Type B pancreatic cell (in vitro differentiated cells): ENCODE data around the gene HOXB5. TPM values are rescaled to one million over a fixed set of nuclear protein-coding genes. Genes with fewer than 3 reads are reported as not detected.

Source experiments
- DNase-seq: peaks from one replicate; pipeline ENCODE4 v3.0.0; 2021; ENCODE audit warnings: mixed read lengths; ENCODE audit not compliant: unreplicated experiment; ENCODE audit errors: extremely low spot score
- H3K27ac Mint-ChIP-seq: 2 replicates; pipeline ENCODE4 v1.8.0; 2021; ENCODE audit warnings: mild to moderate bottlenecking, mixed read lengths
- H3K27me3 Mint-ChIP-seq: 2 replicates; pipeline ENCODE4 v1.8.0; 2021; ENCODE audit warnings: mixed read lengths
- H3K36me3 Mint-ChIP-seq: 2 replicates; pipeline ENCODE4 v1.8.0; 2021; ENCODE audit warnings: mixed read lengths
- H3K4me1 Mint-ChIP-seq: one replicate; pipeline ENCODE4 v1.8.0; 2021; ENCODE audit warnings: mixed read lengths; ENCODE audit not compliant: unreplicated experiment
- H3K4me3 Mint-ChIP-seq: 2 replicates; pipeline ENCODE4 v1.8.0; 2021; ENCODE audit warnings: mild to moderate bottlenecking, mixed read lengths
- H3K9me3 Mint-ChIP-seq: 2 replicates; pipeline ENCODE4 v1.8.0; 2021; ENCODE audit warnings: mixed read lengths
- CTCF ChIP-seq: fragments of 200-600 bp; sonication (generic); conservative IDR thresholded peaks from 2 replicates; pipeline ENCODE4 v1.5.0; 2021; ENCODE audit warnings: antibody characterized with exemption, mild to moderate bottlenecking
- total RNA-seq: library from RNA; stranded (reverse); gene quantifications from 2 replicates; pipeline ENCODE4 v1.2.1, GENCODE V29; 2021; ENCODE audit warnings: low replicate concordance

Gene HOXB5
- total RNA-seq, 1 donor from 2014 or later, result 20.8 TPM

GRCh38 chr17:48595278-48595999, 1.9 kb upstream of the HOXB5 start:
- H3K9me3 Mint-ChIP-seq, result no peaks in the 10 kb centered on the region
- peak overlapping the region; percentile 97 for H3K27ac Mint-ChIP-seq
- peak overlapping the region; percentile 91 for H3K4me3 Mint-ChIP-seq
- peaks cover 54% of the 10 kb centered on the region for H3K4me1 Mint-ChIP-seq
- H3K27me3 Mint-ChIP-seq, result peaks cover 94% of the 10 kb centered on the region
- TF ChIP-seq CTCF, result no peak
- no peak for DNase-seq
- H3K36me3 Mint-ChIP-seq, result peaks cover 22% of the 10 kb centered on the region

DNA sequence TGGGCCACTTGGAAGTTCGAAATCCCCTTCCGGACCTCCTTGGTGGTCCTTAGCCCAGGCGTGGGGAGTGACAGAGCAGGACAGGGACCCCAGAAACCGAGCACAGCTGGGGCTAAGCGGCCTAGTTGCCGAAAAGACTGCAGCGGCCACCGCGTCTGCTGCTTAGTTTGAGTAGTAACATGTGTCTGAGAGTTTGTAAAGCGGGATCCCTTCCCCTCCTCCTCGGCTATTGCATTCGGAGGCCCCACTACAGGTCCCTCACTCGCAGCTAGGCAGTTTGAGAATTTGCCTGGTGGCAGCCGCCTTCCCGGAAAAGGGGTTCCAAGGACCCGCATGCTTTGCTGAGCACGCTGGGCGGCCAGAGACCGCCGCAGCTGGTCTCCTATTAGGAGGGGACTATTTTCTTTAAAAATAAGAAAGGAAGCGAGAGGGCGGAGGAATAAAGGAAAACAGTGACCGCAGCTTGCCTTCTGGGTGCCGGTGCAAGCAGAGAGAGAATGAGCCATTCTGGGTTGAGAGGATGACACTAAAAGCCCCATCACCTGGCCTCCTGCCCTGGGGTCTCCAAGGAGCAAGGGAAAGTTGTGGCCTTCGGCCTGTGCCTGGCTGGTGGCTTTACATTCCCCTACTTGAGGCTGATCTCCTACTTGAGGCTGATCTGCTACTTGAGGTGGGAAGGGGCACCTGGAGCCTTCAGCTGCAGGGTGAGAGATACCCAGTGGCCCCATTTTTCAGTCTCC, 1.1 kb upstream of the HOXB5 start:
- Mint-ChIP-seq H3K9me3 (no peaks in the 10 kb centered on the region), H3K27me3 (peaks cover 94% of the 10 kb centered on the region), H3K4me1 (peaks cover 56% of the 10 kb centered on the region), H3K36me3 (peaks cover 29% of the 10 kb centered on the region), H3K4me3 (peak overlapping the region; percentile 91), H3K27ac (peak overlapping the region; percentile 97)
- TF ChIP-seq CTCF, result no peak
- DNase-seq, result no peak

DNA sequence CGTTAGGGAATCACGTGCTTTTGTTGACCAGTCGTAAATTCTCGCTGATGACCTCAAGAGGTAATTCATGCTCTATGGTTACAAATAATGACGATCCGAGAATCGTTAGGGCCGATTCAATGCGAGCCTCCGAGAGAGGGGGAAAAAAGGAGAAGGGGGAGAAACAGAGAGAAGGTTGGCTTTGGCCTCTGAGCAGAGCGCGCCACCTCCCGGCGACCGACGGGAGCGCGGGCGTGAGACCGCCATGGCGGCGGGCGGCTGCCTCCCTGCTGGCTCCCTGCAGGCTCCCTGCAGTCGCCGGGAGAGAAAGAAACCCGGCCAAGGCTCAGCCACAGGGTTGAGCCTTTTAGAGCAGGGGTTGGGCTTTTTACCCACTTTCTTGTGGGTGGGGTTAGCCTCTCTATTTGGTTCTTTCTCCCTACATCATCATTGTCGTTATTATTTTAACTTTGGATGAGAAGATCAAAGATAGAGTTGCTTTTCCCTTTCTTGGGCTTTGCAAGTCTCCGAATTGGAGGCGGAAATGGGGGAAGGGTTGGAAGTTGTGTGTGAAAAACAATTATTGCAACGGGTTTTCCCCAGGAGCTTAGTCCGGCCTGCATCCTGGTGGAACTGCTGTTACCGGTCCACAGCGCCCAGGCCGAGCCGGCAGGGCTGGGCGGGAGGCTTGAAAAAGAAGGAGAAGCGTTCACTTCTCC, 410 bp upstream of the HOXB5 start:
- peak overlapping the region; percentile 97 for H3K27ac Mint-ChIP-seq
- peak overlapping the region; percentile 91 for H3K4me3 Mint-ChIP-seq
- H3K4me1 Mint-ChIP-seq, result peaks cover 56% of the 10 kb centered on the region
- DNase-seq, result peak; percentile 95
- H3K9me3 Mint-ChIP-seq, result no peaks in the 10 kb centered on the region
- H3K36me3 Mint-ChIP-seq, result peaks cover 26% of the 10 kb centered on the region
- peak; percentile 96 for TF ChIP-seq CTCF
- H3K27me3 Mint-ChIP-seq, result peaks cover 94% of the 10 kb centered on the region

- Mint-ChIP-seq H3K27ac (peak overlapping the region; percentile 97), H3K27me3 (peaks cover 94% of the 10 kb centered on the region), H3K4me3 (peak overlapping the region; percentile 91), H3K36me3 (peaks cover 27% of the 10 kb centered on the region), H3K4me1 (peaks cover 50% of the 10 kb centered on the region), H3K9me3 (no peaks in the 10 kb centered on the region)
- no peak for DNase-seq
- TF ChIP-seq CTCF, result no peak
These were observed 1.0 kb downstream of the HOXB5 start for GRCh38 chr17:48592577-48592976.

- Mint-ChIP-seq H3K9me3 (no peaks in the 10 kb centered on the region), H3K4me3 (peak overlapping the region; percentile 91), H3K4me1 (peaks cover 50% of the 10 kb centered on the region), H3K36me3 (peaks cover 32% of the 10 kb centered on the region), H3K27me3 (peaks cover 94% of the 10 kb centered on the region), H3K27ac (peak overlapping the region; percentile 97)
- no peak for DNase-seq
- TF ChIP-seq CTCF, result no peak
These were observed 1.5 kb downstream of the HOXB5 start for GRCh38 chr17:48592057-48592514.
